Measurements from ENCODE around the gene ARMC12. TPM values are rescaled to one million over a fixed set of nuclear protein-coding genes. Genes with fewer than 3 reads are reported as not detected.

Gene ARMC12
- total RNA-seq, 2 experiments from 2014 or later: 1.0 to 1.1 TPM

- Mint-ChIP-seq H3K36me3 (ENCODE audit: low read depth) (peaks cover 3% of the 10 kb centered on the region), H3K27ac (no peak overlapping the region), H3K4me1 (ENCODE audit: low read depth) (peaks cover 32% of the 10 kb centered on the region), H3K4me3 (no peak overlapping the region), H3K27me3 (no peaks in the 10 kb centered on the region), H3K9me3 (peaks cover 5% of the 10 kb centered on the region)
- POLR2A ChIA-PET: interaction anchor here (0.7 to 11.0 kb wide), 2 partner anchors 17 to 19 kb away, joined by 3 to 95 read pairs; no protein-coding TSS in a partner anchor
- DNase-seq (no peak), ATAC-seq (no peak)
- CTCF ChIA-PET: interaction anchor here (1.5 kb wide), 1 partner anchor 16 kb away, joined by 3 read pairs; no protein-coding TSS in a partner anchor
- TF ChIP-seq, protein P1, sequence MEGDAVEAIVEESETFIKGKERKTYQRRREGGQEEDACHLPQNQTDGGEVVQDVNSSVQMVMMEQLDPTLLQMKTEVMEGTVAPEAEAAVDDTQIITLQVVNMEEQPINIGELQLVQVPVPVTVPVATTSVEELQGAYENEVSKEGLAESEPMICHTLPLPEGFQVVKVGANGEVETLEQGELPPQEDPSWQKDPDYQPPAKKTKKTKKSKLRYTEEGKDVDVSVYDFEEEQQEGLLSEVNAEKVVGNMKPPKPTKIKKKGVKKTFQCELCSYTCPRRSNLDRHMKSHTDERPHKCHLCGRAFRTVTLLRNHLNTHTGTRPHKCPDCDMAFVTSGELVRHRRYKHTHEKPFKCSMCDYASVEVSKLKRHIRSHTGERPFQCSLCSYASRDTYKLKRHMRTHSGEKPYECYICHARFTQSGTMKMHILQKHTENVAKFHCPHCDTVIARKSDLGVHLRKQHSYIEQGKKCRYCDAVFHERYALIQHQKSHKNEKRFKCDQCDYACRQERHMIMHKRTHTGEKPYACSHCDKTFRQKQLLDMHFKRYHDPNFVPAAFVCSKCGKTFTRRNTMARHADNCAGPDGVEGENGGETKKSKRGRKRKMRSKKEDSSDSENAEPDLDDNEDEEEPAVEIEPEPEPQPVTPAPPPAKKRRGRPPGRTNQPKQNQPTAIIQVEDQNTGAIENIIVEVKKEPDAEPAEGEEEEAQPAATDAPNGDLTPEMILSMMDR (IDR thresholded peaks at IDR 0.05): no peak
- intact Hi-C loops (cut with micrococcal nuclease): no loop called here
Observed at GRCh38 chr6:35711731-35712130, 25.1 kb upstream of the ARMC12 start.

DNA sequence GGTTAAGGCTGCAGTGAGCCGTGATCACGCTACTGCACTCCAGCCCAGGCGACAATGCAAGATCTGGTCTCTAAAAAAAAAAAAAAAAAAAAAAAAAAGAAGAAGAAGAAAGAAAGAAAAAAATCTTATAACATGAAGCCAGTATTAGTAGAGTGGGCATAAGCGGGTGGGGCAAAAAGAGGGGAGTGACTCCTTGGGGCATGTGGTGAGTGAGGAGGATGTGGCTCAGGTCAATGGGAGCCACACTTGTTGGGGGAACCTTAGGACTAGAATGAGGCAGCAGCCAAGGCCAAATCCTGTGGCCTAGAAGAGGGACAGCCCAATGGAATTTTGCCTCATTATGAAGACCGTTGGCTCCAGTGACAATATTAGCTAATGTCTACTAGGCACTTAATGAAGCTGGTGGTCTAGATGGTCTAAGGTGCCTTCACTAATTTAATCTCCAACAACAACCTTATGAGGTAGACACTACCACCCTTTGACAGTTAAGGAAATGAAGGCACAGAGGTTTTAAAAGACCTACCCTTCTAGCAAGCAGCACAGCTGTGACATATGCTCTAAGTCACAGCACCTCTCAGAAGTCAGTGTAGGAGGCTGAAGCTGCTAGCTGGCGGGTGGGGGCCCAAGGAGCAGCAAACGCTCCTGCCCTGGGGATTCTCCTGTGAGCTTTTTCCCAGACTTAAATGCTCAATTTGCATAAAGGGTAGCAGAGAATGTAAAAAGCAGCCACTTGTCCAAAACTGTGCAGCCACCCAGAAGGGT is 23.6 kb upstream of the ARMC12 start:
- TF ChIP-seq, protein P1 (IDR thresholded peaks at IDR 0.05): no peak
- POLR2A ChIA-PET: interaction anchor here (0.6 to 11.0 kb wide), 2 partner anchors 9 to 16 kb away, joined by 4 to 95 read pairs; no protein-coding TSS in a partner anchor
- H3K4me1 Mint-ChIP-seq (ENCODE audit: low read depth): peaks cover 43% of the 10 kb centered on the region

GRCh38 chr6:35716798-35717197 is 20.0 kb upstream of the ARMC12 start:
- ChIA-PET CTCF (interaction anchor here (1.1 to 2.0 kb wide), 4 partner anchors 10 to 27 kb away, joined by 3 to 9 read pairs (median 3); partner anchors contain the start of gene ARMC12), POLR2A (interaction anchor here (1.0 to 11.0 kb wide), 3 partner anchors 12 to 42 kb away, joined by 3 to 95 read pairs (median 4); no protein-coding TSS in a partner anchor)
- TF ChIP-seq, protein P1 (IDR thresholded peaks at IDR 0.05): no peak
- DNase-seq: no peak
- intact Hi-C loops (cut with micrococcal nuclease): no loop called here
- no peaks in the 10 kb centered on the region for H3K9me3 Mint-ChIP-seq
- H3K27me3 Mint-ChIP-seq: no peaks in the 10 kb centered on the region
- H3K36me3 Mint-ChIP-seq (ENCODE audit: low read depth): no peaks in the 10 kb centered on the region
- H3K27ac Mint-ChIP-seq: no peak overlapping the region
- peaks cover 57% of the 10 kb centered on the region for H3K4me1 Mint-ChIP-seq (ENCODE audit: low read depth)
- H3K4me3 Mint-ChIP-seq: no peak overlapping the region
- no peak for ATAC-seq

More for the DNA sequence above, 23.6 kb upstream of the ARMC12 start:
- H3K9me3 Mint-ChIP-seq: peaks cover 5% of the 10 kb centered on the region
- H3K27ac Mint-ChIP-seq: peak overlapping the region; percentile 27
- intact Hi-C loops (cut with micrococcal nuclease): no loop called here
- ATAC-seq (no peak), DNase-seq (no peak)
- H3K4me3 Mint-ChIP-seq: no peak overlapping the region
- peaks cover 3% of the 10 kb centered on the region for H3K36me3 Mint-ChIP-seq (ENCODE audit: low read depth)
- no peaks in the 10 kb centered on the region for H3K27me3 Mint-ChIP-seq
- CTCF ChIA-PET: interaction anchor here (0.6 to 1.6 kb wide), 6 partner anchors 12 to 191 kb away, joined by 3 to 4 read pairs (median 4); partner anchors contain the start of gene ARMC12

DNA sequence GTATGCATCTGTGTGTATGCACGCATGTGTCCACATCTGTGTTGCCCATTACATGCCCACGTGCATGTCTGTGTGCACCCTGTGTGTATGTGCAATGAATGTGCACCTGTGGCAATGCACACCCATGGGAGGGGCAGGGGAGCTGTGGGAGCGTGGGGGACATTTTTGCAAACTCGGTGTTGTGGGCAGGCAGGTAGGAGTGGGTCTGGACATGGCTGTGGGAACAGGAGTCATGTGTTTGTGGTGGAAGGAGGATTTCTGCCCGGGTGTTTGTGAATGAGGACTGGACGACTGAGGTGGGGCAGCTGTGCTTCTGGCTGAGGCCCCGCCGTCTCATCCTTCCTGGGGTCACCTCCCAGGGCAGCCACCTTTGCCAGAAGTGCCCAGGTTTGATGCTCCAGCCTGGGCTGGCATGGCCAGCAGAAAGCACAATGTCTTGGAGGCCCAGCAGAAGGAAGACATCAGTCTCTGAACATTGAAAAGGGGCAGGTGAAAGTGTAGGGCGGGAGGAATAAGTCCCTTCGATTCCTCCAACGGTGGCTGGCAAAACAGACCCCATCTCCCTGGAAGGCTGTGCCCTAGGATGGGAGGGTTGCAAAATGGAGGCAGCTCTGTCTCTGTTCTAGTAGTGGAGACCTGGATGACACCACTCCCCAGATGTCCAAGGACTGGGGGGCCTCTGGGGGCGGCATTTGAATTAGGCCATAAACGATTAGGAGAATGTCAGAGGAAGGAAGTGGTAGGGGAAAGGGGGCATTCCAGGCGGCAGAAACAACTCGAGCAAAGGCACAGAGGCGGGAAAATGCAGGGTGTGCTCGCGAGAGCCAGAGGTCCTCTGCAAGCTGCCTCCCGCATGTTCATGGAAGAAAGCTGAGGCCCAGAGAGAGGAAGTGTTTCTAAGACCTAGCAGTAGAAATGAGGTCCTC is 19.1 kb upstream of the ARMC12 start:
- CTCF ChIA-PET: interaction anchor here (1.1 to 2.4 kb wide), 5 partner anchors 9 to 115 kb away, joined by 3 to 13 read pairs (median 3); partner anchors contain the start of gene ARMC12
- DNase-seq: peak; percentile 40
- Mint-ChIP-seq H3K4me1 (ENCODE audit: low read depth) (peaks cover 59% of the 10 kb centered on the region), H3K36me3 (ENCODE audit: low read depth) (no peaks in the 10 kb centered on the region), H3K4me3 (peak overlapping the region; percentile 72), H3K9me3 (no peaks in the 10 kb centered on the region), H3K27ac (peak overlapping the region; percentile 88), H3K27me3 (no peaks in the 10 kb centered on the region)
- TF ChIP-seq, protein P1 (IDR thresholded peaks at IDR 0.05): no peak
- ATAC-seq: no peak
- POLR2A ChIA-PET: interaction anchor here (1.0 to 11.0 kb wide), 6 partner anchors 11 to 127 kb away, joined by 3 to 95 read pairs (median 4); no protein-coding TSS in a partner anchor
- intact Hi-C loops (cut with micrococcal nuclease): no loop called here

All from activated CD8-positive, alpha-beta T cell treated with anti-CD3 and anti-CD28 coated beads for 36 hours (primary cell).